Neuron (in vitro differentiated cells): ENCODE measurements around the gene HSPB2.
"Not testable (repeated sequence)": the region's sequence is repeated elsewhere in the genome, so short reads cannot be mapped to it uniquely, and the experiment has no call there.

Experiments used
- H2AFZ ChIP-seq: one replicate; pipeline ENCODE4 v1.6.1; 2013; ENCODE audit warnings: low read depth, mild to moderate bottlenecking, inconsistent platforms, low read length, moderate library complexity
- H3K27me3 ChIP-seq: one replicate; pipeline ENCODE4 v1.6.1; 2013; ENCODE audit warnings: low read length; ENCODE audit not compliant: insufficient read depth
- H3K36me3 ChIP-seq: one replicate; pipeline ENCODE4 v1.6.1; 2013; ENCODE audit warnings: low read length; ENCODE audit not compliant: insufficient read depth
- H3K4me1 ChIP-seq: one replicate; pipeline ENCODE4 v1.6.1; 2013; ENCODE audit warnings: low read length; ENCODE audit not compliant: insufficient read depth
- H3K4me3 ChIP-seq: 2 replicates; pipeline ENCODE4 v1.5.1; 2013; ENCODE audit warnings: mild to moderate bottlenecking, low read length, moderate library complexity
- H3K9me3 ChIP-seq: one replicate; pipeline ENCODE4 v1.6.1; 2013; ENCODE audit warnings: low read length

Gene HSPB2

DNA sequence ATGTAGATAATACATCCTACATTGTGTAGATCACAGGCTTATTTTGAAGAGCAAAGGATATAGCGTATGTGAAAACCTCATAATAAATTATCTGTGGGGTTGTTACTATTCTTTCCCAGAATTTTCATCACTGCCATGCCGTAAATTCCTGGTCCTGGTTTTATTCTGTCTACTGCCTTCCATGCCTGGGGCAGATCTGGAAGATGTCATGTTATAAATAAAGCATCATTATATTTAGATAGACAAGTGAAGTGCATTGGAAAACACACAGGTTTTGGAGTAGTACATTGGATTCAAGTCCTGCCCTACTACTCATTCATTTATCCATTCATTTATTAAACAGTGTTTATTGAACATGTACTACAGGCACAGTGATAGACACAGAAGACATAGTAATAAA is 8.4 kb downstream of the HSPB2 start:
- peaks cover 10% of the 10 kb centered on the region for H3K4me1 ChIP-seq
- no peak overlapping the region for H3K4me3 ChIP-seq
- no peak overlapping the region for H2AFZ ChIP-seq
- no peaks in the 10 kb centered on the region for H3K36me3 ChIP-seq
- H3K9me3 ChIP-seq: no peaks in the 10 kb centered on the region
- H3K27me3 ChIP-seq: no peaks in the 10 kb centered on the region

DNA sequence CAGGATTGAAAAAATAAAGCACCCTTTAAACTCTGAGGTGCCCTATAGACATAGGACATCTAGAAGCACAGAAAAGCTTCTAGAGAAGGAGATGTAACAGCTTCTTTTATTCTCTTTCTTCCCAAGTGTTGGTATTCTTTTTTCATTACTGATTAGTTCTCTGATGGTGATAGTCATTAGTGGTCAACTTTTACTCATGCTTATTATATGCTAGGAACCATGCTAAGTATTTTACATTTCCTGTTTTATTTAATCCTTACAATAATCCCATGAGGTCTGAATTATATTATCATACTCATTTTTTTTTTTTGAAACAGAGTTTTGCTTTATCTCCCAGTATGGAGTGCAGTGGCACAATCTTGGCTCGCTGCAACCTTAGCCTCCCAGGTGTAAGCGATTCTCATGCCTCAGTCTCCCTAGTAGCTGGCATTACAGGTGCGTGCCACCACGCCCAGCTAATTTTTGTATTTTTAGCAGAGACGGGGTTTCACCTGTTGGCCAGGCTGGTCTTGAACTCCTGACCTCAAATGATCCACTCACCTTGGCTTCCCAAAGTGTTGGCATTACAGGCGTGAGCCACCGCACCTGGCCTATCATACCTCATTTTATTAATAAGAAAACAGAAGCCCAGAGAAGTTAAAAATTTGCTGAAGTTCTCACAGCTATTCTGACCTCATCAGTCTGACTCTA is 9.2 kb downstream of the HSPB2 start:
- Histone ChIP-seq H3K4me1 (peaks cover 17% of the 10 kb centered on the region), H3K4me3 (no peak overlapping the region), H3K27me3 (no peaks in the 10 kb centered on the region), H2AFZ (no peak overlapping the region), H3K36me3 (no peaks in the 10 kb centered on the region), H3K9me3 (no peaks in the 10 kb centered on the region)

DNA sequence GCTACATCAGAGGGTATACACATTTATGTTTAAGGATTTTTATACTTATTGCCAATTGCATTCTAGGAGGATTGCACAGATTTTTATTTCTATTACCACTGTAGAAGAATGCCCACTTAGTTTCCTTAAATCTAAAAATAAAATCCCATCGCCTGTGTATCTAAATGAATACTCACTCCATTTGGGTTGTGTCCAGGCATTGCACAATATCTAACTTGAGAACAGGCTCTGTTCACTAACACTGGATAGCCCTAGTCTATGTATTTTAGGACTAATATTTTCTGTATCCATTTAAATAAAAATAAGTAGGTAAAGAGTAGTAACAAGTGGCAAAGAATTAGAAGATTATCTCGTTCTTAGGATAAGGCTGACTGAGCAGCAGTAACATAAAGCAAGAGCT is 10.3 kb downstream of the HSPB2 start:
- Histone ChIP-seq H3K9me3 (no peaks in the 10 kb centered on the region), H3K4me1 (peaks cover 21% of the 10 kb centered on the region), H3K27me3 (no peaks in the 10 kb centered on the region), H3K36me3 (no peaks in the 10 kb centered on the region), H3K4me3 (no peak overlapping the region), H2AFZ (peak overlapping the region; percentile 47)

DNA sequence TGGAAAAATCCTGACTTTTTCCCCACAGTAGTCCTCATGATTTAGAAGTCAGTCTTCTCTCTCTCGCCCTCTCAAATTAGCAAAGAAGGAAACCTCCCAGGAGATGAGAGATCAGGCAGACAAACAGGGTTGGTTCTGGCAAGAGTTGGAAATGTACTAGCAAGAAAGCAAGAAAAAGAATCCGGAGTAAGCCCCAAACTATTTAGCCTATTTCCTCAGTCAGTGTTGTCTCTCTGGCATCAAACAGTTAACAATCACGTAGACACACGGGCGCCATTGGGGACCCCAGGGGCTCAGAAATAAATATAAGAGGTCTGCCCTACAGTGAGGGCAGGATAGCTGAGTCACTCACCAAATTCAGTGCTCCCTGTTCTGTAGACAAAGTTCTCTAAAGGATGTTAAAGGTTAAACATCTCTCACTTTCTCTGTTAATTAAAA is 10.8 kb downstream of the HSPB2 start:
- Histone ChIP-seq H3K4me1 (peaks cover 21% of the 10 kb centered on the region), H3K27me3 (no peaks in the 10 kb centered on the region), H3K36me3 (no peaks in the 10 kb centered on the region), H3K4me3 (no peak overlapping the region), H2AFZ (peak overlapping the region; percentile 47), H3K9me3 (no peaks in the 10 kb centered on the region)

GRCh38 chr11:111923951-111924350 is 11.4 kb downstream of the HSPB2 start:
- Histone ChIP-seq H3K27me3 (no peaks in the 10 kb centered on the region), H3K4me3 (no peak overlapping the region), H3K9me3 (no peaks in the 10 kb centered on the region), H3K4me1 (peaks cover 16% of the 10 kb centered on the region), H2AFZ (peak overlapping the region; percentile 47), H3K36me3 (no peaks in the 10 kb centered on the region)

DNA sequence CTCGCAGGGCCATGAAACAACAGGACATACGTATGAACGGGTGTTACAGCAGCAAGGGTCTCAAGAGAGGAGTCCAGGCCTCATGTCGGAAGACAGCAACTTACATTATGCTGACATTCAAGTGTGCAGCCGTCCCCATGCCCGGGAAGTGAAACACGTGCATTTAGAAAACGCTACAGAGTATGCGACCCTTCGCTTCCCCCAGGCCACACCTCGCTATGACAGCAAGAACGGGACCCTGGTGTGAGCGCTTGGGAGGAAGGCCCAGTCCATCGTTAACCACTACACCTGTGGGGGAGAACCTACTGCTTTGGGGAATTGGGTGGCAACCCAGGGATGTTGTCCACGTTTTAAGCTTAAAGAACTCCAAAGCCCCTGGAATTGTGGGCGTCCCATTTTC is 13.4 kb downstream of the HSPB2 start:
- Histone ChIP-seq H3K36me3 (no peaks in the 10 kb centered on the region), H3K4me1 (peaks cover 15% of the 10 kb centered on the region), H2AFZ (no peak overlapping the region), H3K9me3 (no peaks in the 10 kb centered on the region), H3K4me3 (peak overlapping the region; percentile 59), H3K27me3 (no peaks in the 10 kb centered on the region)

DNA sequence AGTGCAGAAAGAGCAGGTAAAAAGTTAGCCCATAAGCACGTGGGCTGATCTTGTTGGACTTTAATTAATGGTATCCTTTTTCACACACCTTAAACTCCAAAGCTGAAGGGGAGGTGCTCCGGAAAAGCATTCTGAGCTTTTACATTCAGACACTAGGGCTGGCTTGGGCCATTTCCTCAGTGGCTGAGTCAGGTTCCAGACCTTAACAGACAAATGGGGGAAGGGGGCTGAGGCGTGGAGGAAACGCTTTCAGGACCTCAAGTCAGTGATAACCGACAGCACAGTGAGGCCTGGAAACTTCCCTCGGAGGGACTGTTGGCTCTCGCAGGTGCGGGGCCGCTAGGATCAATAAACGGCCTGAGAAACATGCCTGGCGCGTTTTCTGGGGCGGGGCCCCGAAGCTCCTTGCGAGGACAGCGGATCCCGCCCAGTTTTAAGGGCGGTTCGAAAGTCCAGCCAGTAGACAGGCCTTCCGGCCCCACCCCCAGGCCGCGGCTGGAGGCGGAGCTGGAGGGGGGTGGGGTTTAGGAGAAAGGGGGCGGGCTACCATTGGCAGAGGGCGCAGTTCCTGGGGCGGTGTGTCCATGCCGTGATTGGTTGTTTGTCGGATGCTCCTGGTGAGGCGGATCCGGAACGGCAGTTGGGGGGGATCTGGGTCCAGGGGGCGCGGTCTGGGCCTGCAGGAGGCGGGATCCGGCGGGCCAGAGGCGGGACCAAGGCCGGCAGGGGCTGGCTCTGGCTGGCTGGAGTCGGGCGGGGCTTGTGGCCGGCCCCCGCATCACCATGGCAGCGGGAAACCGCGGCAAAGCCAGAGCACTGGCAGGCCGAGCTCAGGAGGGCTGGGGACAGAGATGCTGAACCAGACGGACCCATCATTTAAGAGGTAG is 14.2 kb downstream of the HSPB2 start:
- H3K27me3 ChIP-seq: no peaks in the 10 kb centered on the region
- H3K9me3 ChIP-seq: no peaks in the 10 kb centered on the region
- peak overlapping the region; percentile 27 for H2AFZ ChIP-seq
- peaks cover 15% of the 10 kb centered on the region for H3K4me1 ChIP-seq
- peak overlapping the region; percentile 93 for H3K4me3 ChIP-seq
- no peaks in the 10 kb centered on the region for H3K36me3 ChIP-seq

DNA sequence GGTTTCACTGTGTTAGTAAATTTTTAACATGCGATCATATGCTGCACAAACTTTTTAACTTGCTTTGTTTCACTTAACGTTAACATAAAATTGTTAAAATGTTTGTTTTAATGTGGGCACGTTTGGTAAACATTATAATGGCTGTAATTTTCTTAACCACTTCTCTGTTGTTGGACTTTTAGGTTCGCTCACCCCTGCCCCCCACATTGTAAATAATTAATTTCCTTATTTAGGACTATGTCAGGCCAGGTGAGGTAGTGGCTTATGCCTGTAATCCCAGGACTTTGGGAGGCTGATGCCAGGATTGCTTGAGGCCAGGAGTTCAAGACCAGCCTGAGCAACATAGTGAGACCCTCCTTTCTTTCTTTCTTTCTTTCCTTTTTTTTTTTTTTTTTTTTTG is 17.9 kb downstream of the HSPB2 start:
- Histone ChIP-seq H3K4me1 (peaks cover 27% of the 10 kb centered on the region), H3K27me3 (no peaks in the 10 kb centered on the region), H3K4me3 (no peak overlapping the region), H3K9me3 (no peaks in the 10 kb centered on the region), H3K36me3 (peaks cover 3% of the 10 kb centered on the region), H2AFZ (no peak overlapping the region)

DNA sequence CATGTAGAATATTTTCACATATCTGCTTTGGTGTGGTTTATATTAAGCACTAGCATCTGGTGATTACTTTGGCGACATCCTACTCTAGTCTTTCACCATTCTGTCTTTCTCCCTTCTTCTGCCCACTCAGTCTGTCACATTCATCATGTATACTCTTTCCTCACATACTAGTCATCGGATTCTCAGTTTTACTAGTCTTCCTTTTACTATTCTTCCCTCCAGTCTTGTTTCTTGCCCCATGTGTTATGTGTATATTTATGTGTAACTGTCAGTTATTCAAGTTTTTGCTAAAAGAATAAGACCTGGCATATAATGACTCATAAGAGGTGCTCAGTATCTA is 20.0 kb downstream of the HSPB2 start:
- Histone ChIP-seq H3K4me1 (peaks cover 33% of the 10 kb centered on the region), H3K27me3 (no peaks in the 10 kb centered on the region), H3K4me3 (no peak overlapping the region), H3K36me3 (peaks cover 3% of the 10 kb centered on the region), H3K9me3 (no peaks in the 10 kb centered on the region), H2AFZ (no peak overlapping the region)

DNA sequence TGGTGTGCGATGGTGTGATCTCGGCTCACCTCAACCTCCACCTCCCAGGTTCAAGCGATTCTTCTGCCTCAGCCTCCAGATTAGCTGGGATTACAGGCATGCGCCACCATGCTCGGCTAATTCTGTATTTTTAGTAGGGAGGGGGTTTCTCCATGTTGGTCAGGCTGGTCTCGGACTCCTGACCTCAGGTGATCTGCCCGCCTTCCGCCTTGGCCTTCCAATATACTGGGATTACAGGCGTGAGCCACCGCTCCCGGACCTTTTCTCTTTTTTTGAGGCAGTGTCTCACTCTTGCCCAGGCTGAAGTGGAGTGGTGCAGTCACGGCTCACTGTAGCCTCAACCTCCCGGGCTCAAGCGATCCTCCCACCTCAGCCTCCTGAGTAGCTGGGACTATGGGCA is 20.6 kb downstream of the HSPB2 start:
- not testable (repeated sequence) for H3K27me3 ChIP-seq, H3K36me3 ChIP-seq, H3K9me3 ChIP-seq, H3K4me3 ChIP-seq, H2AFZ ChIP-seq
- peaks cover 38% of the 10 kb centered on the region for H3K4me1 ChIP-seq

GRCh38 chr11:111933872-111934271 is 21.3 kb downstream of the HSPB2 start:
- no peaks in the 10 kb centered on the region for H3K27me3 ChIP-seq
- H3K36me3 ChIP-seq: peaks cover 3% of the 10 kb centered on the region
- no peak overlapping the region for H2AFZ ChIP-seq
- H3K9me3 ChIP-seq: no peaks in the 10 kb centered on the region
- no peak overlapping the region for H3K4me3 ChIP-seq
- H3K4me1 ChIP-seq: peaks cover 45% of the 10 kb centered on the region

DNA sequence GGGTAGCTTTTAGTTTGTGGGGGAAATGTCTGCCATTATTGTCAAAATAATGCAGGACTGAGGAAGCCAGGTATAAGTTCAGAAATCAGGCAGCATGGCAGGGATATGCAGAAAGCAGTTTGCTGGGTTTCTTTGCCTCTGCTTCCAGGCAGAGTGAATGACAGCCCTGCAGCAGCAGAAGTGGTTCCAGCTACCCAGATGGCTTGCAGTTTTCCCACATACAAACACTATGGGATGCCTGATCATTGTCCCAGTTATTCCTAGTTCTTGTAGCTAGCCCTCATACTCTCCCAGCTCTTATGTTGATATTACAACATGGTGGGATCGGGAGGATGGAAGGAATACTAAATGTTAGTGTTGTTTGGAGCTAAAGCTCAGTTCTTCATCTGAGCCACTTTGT is 21.8 kb downstream of the HSPB2 start:
- Histone ChIP-seq H3K27me3 (no peaks in the 10 kb centered on the region), H3K4me3 (no peak overlapping the region), H3K36me3 (peaks cover 3% of the 10 kb centered on the region), H3K4me1 (peaks cover 49% of the 10 kb centered on the region), H2AFZ (no peak overlapping the region), H3K9me3 (no peaks in the 10 kb centered on the region)

GRCh38 chr11:111935317-111936039 is 22.9 kb downstream of the HSPB2 start:
- Histone ChIP-seq H3K4me3 (no peak overlapping the region), H2AFZ (no peak overlapping the region), H3K9me3 (no peaks in the 10 kb centered on the region), H3K36me3 (peaks cover 7% of the 10 kb centered on the region), H3K4me1 (peaks cover 49% of the 10 kb centered on the region), H3K27me3 (no peaks in the 10 kb centered on the region)
